ENCODE results near the gene ADAMTS2. TPM values are rescaled to one million over a fixed set of nuclear protein-coding genes. Genes with fewer than 3 reads are reported as not detected.

The ADAMTS2 gene
- total and polyA plus RNA-seq, 2 experiments from 2014 or later, result 1.6 to 8.1 TPM

DNA sequence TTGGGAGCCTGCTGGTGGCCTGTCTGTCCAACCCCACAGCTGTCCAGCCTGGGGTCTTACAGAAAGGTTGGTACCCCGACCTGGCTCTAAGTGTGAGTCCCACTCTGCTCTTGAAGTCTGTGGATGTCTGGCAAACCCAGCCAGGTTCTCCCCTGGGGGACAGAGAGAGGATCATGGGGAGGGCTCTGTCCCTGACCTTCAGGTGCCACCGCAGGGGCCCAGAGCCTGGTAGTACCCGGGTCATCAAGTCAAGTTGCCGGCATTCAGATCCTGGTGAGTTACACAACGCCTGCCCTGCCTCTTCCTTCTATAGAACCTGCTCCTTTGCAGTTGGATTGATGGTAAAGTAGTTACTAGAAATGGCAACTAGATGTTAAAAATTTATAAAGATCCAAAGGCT lies 66.7 kb downstream of the ADAMTS2 start (continued):
- TF ChIP-seq, protein P1, sequence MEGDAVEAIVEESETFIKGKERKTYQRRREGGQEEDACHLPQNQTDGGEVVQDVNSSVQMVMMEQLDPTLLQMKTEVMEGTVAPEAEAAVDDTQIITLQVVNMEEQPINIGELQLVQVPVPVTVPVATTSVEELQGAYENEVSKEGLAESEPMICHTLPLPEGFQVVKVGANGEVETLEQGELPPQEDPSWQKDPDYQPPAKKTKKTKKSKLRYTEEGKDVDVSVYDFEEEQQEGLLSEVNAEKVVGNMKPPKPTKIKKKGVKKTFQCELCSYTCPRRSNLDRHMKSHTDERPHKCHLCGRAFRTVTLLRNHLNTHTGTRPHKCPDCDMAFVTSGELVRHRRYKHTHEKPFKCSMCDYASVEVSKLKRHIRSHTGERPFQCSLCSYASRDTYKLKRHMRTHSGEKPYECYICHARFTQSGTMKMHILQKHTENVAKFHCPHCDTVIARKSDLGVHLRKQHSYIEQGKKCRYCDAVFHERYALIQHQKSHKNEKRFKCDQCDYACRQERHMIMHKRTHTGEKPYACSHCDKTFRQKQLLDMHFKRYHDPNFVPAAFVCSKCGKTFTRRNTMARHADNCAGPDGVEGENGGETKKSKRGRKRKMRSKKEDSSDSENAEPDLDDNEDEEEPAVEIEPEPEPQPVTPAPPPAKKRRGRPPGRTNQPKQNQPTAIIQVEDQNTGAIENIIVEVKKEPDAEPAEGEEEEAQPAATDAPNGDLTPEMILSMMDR (conservative IDR thresholded peaks at IDR 0.05; ENCODE audit: low read depth in 2 of 2), result no peak
- TF ChIP-seq CREB1 (CRISPR knock-in tag; IDR thresholded peaks at IDR 0.05; ENCODE audit: low read depth), result no peak
- TF ChIP-seq STAT1 (IDR thresholded peaks at IDR 0.05; ENCODE audit: unreplicated experiment), result no peak
- no peak for TF ChIP-seq EZH2phosphoT487 (IDR thresholded peaks at IDR 0.05; ENCODE audit: unreplicated experiment)

DNA sequence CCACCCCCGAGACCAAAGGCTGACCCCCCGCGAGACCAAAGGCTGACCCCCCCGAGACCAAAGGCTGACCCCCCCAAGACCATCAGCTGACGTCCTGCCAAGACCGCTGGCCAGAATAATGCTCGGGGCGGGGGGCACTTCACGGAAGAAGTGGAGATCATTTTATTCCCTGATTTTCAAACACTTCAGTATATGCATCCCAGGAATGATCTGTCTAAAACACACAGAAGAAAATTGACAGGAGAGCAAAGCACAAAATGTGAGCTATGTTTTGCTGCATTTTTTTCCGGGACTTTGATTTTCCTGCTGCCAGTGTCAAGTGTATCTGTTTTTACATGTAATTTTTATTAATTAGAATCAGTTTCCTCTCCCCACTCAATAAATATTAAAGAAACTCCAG lies 67.1 kb downstream of the ADAMTS2 start:
- no peak overlapping the region for H2AFZ ChIP-seq
- H3K4me1 ChIP-seq (ENCODE audit: insufficient read depth), result no peaks in the 10 kb centered on the region
- no peaks in the 10 kb centered on the region for H3K79me2 ChIP-seq (replicated peaks; ENCODE audit: insufficient read depth)
- no peak overlapping the region for H3K27ac Mint-ChIP-seq
- ATAC-seq, result no peak
- H3K4me3 Mint-ChIP-seq, result no peak overlapping the region
- H3F3A ChIP-seq (replicated peaks; ENCODE audit: low read depth), result 0 out of 2 replicates have a peak, but pooled peaks cover 6% of the 10 kb centered on the region
- no peak overlapping the region for H3K4me2 ChIP-seq
- no peaks in the 10 kb centered on the region for H3K36me3 Mint-ChIP-seq (ENCODE audit: low read depth)
- H3K9me2 ChIP-seq (ENCODE audit: insufficient read depth), result no peaks in the 10 kb centered on the region
- DNase-seq (ENCODE audit: low spot score), result peak; percentile 41
- peaks cover 5% of the 10 kb centered on the region for H3K27me3 Mint-ChIP-seq (ENCODE audit: insufficient read depth, low read depth, poor library complexity)
- no peaks in the 10 kb centered on the region for H3K27me3 ChIP-seq (ENCODE audit: insufficient read depth)
- H3K27ac ChIP-seq (ENCODE audit: low read depth), result peak overlapping the region; percentile 62
- no peak overlapping the region for H3K4me3 ChIP-seq
- no peaks in the 10 kb centered on the region; the same call in 2 of the 3 replicates for H3K9me3 Mint-ChIP-seq
- H3K36me3 ChIP-seq (ENCODE audit: insufficient read depth), result no peaks in the 10 kb centered on the region
- no peaks in the 10 kb centered on the region for H4K20me1 ChIP-seq (replicated peaks; ENCODE audit: insufficient read depth)
- peaks cover 6% of the 10 kb centered on the region; the same call in 1 of the 3 replicates for H3K4me1 Mint-ChIP-seq
- TF ChIP-seq STAT1 (IDR thresholded peaks at IDR 0.05; ENCODE audit: unreplicated experiment), result no peak
- no peak for TF ChIP-seq EZH2phosphoT487 (IDR thresholded peaks at IDR 0.05; ENCODE audit: unreplicated experiment)
- TF ChIP-seq, protein P2, sequence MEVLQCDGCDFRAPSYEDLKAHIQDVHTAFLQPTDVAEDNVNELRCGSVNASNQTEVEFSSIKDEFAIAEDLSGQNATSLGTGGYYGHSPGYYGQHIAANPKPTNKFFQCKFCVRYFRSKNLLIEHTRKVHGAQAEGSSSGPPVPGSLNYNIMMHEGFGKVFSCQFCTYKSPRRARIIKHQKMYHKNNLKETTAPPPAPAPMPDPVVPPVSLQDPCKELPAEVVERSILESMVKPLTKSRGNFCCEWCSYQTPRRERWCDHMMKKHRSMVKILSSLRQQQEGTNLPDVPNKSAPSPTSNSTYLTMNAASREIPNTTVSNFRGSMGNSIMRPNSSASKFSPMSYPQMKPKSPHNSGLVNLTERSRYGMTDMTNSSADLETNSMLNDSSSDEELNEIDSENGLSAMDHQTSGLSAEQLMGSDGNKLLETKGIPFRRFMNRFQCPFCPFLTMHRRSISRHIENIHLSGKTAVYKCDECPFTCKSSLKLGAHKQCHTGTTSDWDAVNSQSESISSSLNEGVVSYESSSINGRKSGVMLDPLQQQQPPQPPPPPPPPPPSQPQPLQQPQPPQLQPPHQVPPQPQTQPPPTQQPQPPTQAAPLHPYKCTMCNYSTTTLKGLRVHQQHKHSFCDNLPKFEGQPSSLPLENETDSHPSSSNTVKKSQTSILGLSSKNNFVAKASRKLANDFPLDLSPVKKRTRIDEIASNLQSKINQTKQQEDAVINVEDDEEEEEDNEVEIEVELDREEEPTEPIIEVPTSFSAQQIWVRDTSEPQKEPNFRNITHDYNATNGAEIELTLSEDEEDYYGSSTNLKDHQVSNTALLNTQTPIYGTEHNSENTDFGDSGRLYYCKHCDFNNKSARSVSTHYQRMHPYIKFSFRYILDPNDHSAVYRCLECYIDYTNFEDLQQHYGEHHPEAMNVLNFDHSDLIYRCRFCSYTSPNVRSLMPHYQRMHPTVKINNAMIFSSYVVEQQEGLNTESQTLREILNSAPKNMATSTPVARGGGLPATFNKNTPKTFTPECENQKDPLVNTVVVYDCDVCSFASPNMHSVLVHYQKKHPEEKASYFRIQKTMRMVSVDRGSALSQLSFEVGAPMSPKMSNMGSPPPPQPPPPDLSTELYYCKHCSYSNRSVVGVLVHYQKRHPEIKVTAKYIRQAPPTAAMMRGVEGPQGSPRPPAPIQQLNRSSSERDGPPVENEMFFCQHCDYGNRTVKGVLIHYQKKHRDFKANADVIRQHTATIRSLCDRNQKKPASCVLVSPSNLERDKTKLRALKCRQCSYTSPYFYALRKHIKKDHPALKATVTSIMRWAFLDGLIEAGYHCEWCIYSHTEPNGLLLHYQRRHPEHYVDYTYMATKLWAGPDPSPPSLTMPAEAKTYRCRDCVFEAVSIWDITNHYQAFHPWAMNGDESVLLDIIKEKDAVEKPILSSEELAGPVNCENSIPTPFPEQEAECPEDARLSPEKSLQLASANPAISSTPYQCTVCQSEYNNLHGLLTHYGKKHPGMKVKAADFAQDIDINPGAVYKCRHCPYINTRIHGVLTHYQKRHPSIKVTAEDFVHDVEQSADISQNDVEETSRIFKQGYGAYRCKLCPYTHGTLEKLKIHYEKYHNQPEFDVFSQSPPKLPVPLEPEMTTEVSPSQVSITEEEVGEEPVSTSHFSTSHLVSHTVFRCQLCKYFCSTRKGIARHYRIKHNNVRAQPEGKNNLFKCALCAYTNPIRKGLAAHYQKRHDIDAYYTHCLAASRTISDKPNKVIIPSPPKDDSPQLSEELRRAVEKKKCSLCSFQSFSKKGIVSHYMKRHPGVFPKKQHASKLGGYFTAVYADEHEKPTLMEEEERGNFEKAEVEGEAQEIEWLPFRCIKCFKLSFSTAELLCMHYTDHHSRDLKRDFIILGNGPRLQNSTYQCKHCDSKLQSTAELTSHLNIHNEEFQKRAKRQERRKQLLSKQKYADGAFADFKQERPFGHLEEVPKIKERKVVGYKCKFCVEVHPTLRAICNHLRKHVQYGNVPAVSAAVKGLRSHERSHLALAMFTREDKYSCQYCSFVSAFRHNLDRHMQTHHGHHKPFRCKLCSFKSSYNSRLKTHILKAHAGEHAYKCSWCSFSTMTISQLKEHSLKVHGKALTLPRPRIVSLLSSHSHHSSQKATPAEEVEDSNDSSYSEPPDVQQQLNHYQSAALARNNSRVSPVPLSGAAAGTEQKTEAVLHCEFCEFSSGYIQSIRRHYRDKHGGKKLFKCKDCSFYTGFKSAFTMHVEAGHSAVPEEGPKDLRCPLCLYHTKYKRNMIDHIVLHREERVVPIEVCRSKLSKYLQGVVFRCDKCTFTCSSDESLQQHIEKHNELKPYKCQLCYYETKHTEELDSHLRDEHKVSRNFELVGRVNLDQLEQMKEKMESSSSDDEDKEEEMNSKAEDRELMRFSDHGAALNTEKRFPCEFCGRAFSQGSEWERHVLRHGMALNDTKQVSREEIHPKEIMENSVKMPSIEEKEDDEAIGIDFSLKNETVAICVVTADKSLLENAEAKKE (CRISPR knock-in tag; IDR thresholded peaks at IDR 0.05), result no peak
- TF ChIP-seq, protein P1 (conservative IDR thresholded peaks at IDR 0.05; ENCODE audit: low read depth in 2 of 2), result no peak
- TF ChIP-seq ZNF331 (CRISPR knock-in tag; IDR thresholded peaks at IDR 0.05; ENCODE audit: low read depth), result no peak
- TF ChIP-seq, protein P3, sequence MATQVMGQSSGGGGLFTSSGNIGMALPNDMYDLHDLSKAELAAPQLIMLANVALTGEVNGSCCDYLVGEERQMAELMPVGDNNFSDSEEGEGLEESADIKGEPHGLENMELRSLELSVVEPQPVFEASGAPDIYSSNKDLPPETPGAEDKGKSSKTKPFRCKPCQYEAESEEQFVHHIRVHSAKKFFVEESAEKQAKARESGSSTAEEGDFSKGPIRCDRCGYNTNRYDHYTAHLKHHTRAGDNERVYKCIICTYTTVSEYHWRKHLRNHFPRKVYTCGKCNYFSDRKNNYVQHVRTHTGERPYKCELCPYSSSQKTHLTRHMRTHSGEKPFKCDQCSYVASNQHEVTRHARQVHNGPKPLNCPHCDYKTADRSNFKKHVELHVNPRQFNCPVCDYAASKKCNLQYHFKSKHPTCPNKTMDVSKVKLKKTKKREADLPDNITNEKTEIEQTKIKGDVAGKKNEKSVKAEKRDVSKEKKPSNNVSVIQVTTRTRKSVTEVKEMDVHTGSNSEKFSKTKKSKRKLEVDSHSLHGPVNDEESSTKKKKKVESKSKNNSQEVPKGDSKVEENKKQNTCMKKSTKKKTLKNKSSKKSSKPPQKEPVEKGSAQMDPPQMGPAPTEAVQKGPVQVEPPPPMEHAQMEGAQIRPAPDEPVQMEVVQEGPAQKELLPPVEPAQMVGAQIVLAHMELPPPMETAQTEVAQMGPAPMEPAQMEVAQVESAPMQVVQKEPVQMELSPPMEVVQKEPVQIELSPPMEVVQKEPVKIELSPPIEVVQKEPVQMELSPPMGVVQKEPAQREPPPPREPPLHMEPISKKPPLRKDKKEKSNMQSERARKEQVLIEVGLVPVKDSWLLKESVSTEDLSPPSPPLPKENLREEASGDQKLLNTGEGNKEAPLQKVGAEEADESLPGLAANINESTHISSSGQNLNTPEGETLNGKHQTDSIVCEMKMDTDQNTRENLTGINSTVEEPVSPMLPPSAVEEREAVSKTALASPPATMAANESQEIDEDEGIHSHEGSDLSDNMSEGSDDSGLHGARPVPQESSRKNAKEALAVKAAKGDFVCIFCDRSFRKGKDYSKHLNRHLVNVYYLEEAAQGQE (IDR thresholded peaks at IDR 0.05; ENCODE audit: unreplicated experiment), result no peak
- no peak for TF ChIP-seq POLR2AphosphoS5 (IDR thresholded peaks at IDR 0.05; ENCODE audit: low read depth)
- no peak for TF ChIP-seq NANOG (IDR thresholded peaks at IDR 0.05; ENCODE audit: borderline replicate concordance)
- TF ChIP-seq JUNB (IDR thresholded peaks at IDR 0.05; ENCODE audit: unreplicated experiment), result no peak
- no peak for TF ChIP-seq CREB1 (CRISPR knock-in tag; IDR thresholded peaks at IDR 0.05; ENCODE audit: low read depth)
- no peak for TF ChIP-seq ZNF114 (CRISPR knock-in tag; IDR thresholded peaks at IDR 0.05)

Measured in GM23338 (cell line).